ENCODE measurements around the gene GPRC5D.

- TF ChIP-seq CTCF (IDR thresholded peaks at IDR 0.05; ENCODE audit: poor library complexity, severe bottlenecking), result no peak
- TF ChIP-seq EP300 (conservative IDR thresholded peaks at IDR 0.05; ENCODE audit: poor library complexity, severe bottlenecking), result no peak
- no peak for TF ChIP-seq POLR2AphosphoS5 (IDR thresholded peaks at IDR 0.05)
- no peak for TF ChIP-seq TAF1 (IDR thresholded peaks at IDR 0.05; ENCODE audit: low read depth)
- TF ChIP-seq MXI1 (conservative IDR thresholded peaks at IDR 0.05; ENCODE audit: poor library complexity, severe bottlenecking), result no peak
- no peak for TF ChIP-seq EZH2 (IDR thresholded peaks at IDR 0.05; ENCODE audit: borderline replicate concordance, insufficient read depth, low read length, poor library complexity, severe bottlenecking)
- no peak for TF ChIP-seq SMC3 (conservative IDR thresholded peaks at IDR 0.05; ENCODE audit: poor library complexity)
- TF ChIP-seq RAD21 (conservative IDR thresholded peaks at IDR 0.05), result no peak
- TF ChIP-seq REST (IDR thresholded peaks at IDR 0.05; ENCODE audit: borderline replicate concordance), result no peak
Observed at GRCh38 chr12:12918781-12919389, 33.1 kb downstream of the GPRC5D start.

Measured in neural cell (in vitro differentiated cells).